Tibial nerve (tissue), 4 donors: ENCODE results near the gene SRRM2. TPM values are rescaled to one million over a fixed set of nuclear protein-coding genes. Genes with fewer than 3 reads are reported as not detected.

ENCODE experiments used
- DNase-seq, 2 donors: peaks; one replicate each; pipeline ENCODE4 v3.0.0-alpha.2; 2019; ENCODE audit warnings: low spot score in 2 of 2
- H3K27ac ChIP-seq, 4 donors: fragments of 200-600 bp; sonication (generic) in 3 of 4; one replicate each; pipeline ENCODE4 v1.5.1; 2017 to 2019; ENCODE audit warnings: mild to moderate bottlenecking in 1 of 4
- H3K27me3 ChIP-seq, 2 donors: fragments of 200-600 bp; sonication (generic) in 1 of 2; one replicate each; pipeline versions ENCODE4 v1.5.1 to v1.6.0; 2017 to 2019
- H3K36me3 ChIP-seq, 3 donors: fragments of 200-600 bp; sonication (generic); one replicate each; pipeline ENCODE4 v1.5.1; 2018 to 2019
- H3K4me1 ChIP-seq, 4 donors: fragments of 200-600 bp; sonication (generic) in 3 of 4; one replicate each; pipeline ENCODE4 v1.5.1; 2017 to 2019
- H3K4me3 ChIP-seq, 4 donors: fragments of 200-600 bp; sonication (generic) in 3 of 4; one replicate each; pipeline ENCODE4 v1.5.1; 2017 to 2019; ENCODE audit warnings: mild to moderate bottlenecking in 1 of 4, moderate library complexity in 1 of 4
- H3K9me3 ChIP-seq, 4 donors: fragments of 200-600 bp; sonication (generic) in 3 of 4; one replicate each; pipeline ENCODE4 v1.5.1; 2017 to 2019
- EP300 ChIP-seq, 2 donors: sonication (generic); formaldehyde crosslinking; IDR thresholded peaks; one replicate each; pipeline ENCODE4 v1.6.1; 2017; ENCODE audit warnings: antibody characterized with exemption in 2 of 2, mild to moderate bottlenecking in 1 of 2
- POLR2A ChIP-seq, 2 donors: fragments of 450-650 bp; IDR thresholded peaks; one replicate each; pipeline ENCODE4 v1.6.1; 2017; ENCODE audit warnings: antibody characterized with exemption in 2 of 2, mild to moderate bottlenecking in 2 of 2, moderate library complexity in 2 of 2
- WGBS, 2 donors: methylation state at CpG; one replicate each; pipeline ENCODE4 v1.1.5; 2018; 5-methylcytosine and 5-hydroxymethylcytosine counted together
- total RNA-seq, 4 donors: library from RNA; depleted of rRNA; stranded (reverse); fragments of >200 nt; gene quantifications; one replicate each; pipeline ENCODE4 v1.1.0, GENCODE V29; 2016
- TF ChIP-seq, protein P1 (sequence below), 5 experiments: fragments of 200-600 bp in 3 of 5; fragments of 450-650 bp in 2 of 5; sonication (generic) in 3 of 5; IDR thresholded peaks; one replicate each; pipeline ENCODE4 v1.5.1; 2016 to 2019; ENCODE audit warnings: antibody characterized with exemption in 5 of 5, mild to moderate bottlenecking in 3 of 5, moderate library complexity in 2 of 5

The SRRM2 gene
- total RNA-seq, 4 donors from 2014 or later: 843 to 1,374 (median 886) TPM

DNA sequence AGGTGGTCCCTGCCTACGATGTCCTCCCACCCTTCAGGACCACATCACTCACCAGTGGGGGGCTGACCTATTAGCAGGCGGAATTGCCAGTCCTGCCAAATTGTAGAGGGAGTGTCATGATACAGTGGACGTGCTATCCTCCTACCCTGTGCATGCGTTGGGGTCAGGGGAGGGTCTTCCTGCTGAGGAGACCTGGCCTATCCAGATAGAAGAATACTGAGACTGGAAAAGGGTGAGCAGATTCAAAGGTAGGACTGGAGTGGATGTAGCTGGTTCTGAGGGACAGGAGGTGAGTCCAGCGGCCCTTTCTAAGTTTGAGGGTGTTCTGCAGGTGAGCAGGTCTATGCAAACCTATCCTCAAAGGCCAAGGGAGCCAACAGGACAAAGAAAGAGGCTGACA lies 53.8 kb downstream of the SRRM2 start:
- TF ChIP-seq, protein P1, sequence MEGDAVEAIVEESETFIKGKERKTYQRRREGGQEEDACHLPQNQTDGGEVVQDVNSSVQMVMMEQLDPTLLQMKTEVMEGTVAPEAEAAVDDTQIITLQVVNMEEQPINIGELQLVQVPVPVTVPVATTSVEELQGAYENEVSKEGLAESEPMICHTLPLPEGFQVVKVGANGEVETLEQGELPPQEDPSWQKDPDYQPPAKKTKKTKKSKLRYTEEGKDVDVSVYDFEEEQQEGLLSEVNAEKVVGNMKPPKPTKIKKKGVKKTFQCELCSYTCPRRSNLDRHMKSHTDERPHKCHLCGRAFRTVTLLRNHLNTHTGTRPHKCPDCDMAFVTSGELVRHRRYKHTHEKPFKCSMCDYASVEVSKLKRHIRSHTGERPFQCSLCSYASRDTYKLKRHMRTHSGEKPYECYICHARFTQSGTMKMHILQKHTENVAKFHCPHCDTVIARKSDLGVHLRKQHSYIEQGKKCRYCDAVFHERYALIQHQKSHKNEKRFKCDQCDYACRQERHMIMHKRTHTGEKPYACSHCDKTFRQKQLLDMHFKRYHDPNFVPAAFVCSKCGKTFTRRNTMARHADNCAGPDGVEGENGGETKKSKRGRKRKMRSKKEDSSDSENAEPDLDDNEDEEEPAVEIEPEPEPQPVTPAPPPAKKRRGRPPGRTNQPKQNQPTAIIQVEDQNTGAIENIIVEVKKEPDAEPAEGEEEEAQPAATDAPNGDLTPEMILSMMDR (IDR thresholded peaks at IDR 0.05): no peak
- TF ChIP-seq EP300 (IDR thresholded peaks at IDR 0.05) (no peak), POLR2A (IDR thresholded peaks at IDR 0.05) (no peak)
- no peak for DNase-seq
- no peaks in the 10 kb centered on the region for H3K4me1 ChIP-seq
- H3K36me3 ChIP-seq: no peaks in the 10 kb centered on the region
- H3K4me3 ChIP-seq: no peak overlapping the region
- WGBS, 2 donors: 76 to 79% methylated on average over 5 of the region's 5 CpGs
- H3K27ac ChIP-seq: no peak overlapping the region
- H3K27me3 ChIP-seq: peaks cover 0 to 9% of the 10 kb centered on the region in 2 donors
- H3K9me3 ChIP-seq: peaks cover 0 to 32% (median 8%) of the 10 kb centered on the region in 4 donors

GRCh38 chr16:2808181-2808580 lies 55.7 kb downstream of the SRRM2 start:
- TF ChIP-seq EP300 (IDR thresholded peaks at IDR 0.05) (no peak), POLR2A (IDR thresholded peaks at IDR 0.05) (no peak)
- TF ChIP-seq, protein P1 (IDR thresholded peaks at IDR 0.05): no peak
- Histone ChIP-seq H3K27me3 (peaks cover 0 to 21% of the 10 kb centered on the region in 2 donors), H3K4me1 (no peaks in the 10 kb centered on the region), H3K4me3 (no peak overlapping the region), H3K9me3 (peaks cover 0 to 28% (median 7%) of the 10 kb centered on the region in 4 donors), H3K27ac (no peak overlapping the region), H3K36me3 (no peaks in the 10 kb centered on the region)
- WGBS, 2 donors: 83 to 91% methylated on average over 7 of the region's 7 CpGs
- no peak for DNase-seq

DNA sequence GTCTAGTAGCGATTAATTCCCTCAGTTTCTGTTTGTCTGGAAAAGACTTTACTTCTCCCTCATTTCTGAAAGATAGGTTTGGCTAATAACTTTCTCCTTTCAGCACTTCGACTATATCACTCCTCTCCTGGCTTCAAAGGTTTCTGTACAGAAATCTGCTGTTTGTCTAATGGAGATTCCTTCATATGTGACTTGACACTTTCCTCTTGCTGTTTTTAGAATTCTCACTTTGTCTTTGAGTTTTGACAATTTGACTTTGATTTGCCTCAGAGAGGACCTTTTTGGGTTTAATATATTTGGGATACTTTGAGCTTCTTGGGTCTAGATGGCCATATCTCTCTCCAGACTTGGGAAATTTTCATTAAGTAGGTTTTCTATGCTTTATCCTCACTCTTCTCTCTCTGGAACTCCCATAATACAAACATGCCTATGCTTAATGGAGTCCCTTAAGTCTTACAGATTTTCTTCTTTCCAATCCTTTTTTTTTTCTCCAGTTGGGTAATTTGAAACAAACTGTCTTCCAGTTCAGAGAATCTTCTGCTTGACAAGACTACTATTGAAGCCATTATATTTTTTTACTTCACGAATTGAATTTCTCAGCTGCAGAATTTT lies 56.8 kb downstream of the SRRM2 start:
- 85 to 89% methylated on average over 3 of the region's 3 CpGs for WGBS, 2 donors
- Histone ChIP-seq H3K36me3 (no peaks in the 10 kb centered on the region), H3K4me3 (no peak overlapping the region), H3K27me3 (peaks cover 0 to 21% of the 10 kb centered on the region in 2 donors), H3K4me1 (no peaks in the 10 kb centered on the region), H3K9me3 (peaks cover 0 to 17% (median under 1%) of the 10 kb centered on the region in 4 donors), H3K27ac (no peak overlapping the region)
- no peak for DNase-seq
- TF ChIP-seq, protein P1 (IDR thresholded peaks at IDR 0.05): no peak
- no peak for TF ChIP-seq POLR2A (IDR thresholded peaks at IDR 0.05)
- TF ChIP-seq EP300 (IDR thresholded peaks at IDR 0.05): no peak

- Histone ChIP-seq H3K4me1 (no peaks in the 10 kb centered on the region), H3K27ac (no peak overlapping the region), H3K4me3 (no peak overlapping the region), H3K36me3 (no peaks in the 10 kb centered on the region), H3K27me3 (peaks cover 0 to 26% of the 10 kb centered on the region in 2 donors), H3K9me3 (peaks cover 0 to 3% (median 0%) of the 10 kb centered on the region in 4 donors)
- no peak for DNase-seq
- TF ChIP-seq EP300 (IDR thresholded peaks at IDR 0.05): no peak
- TF ChIP-seq POLR2A (IDR thresholded peaks at IDR 0.05): no peak
- TF ChIP-seq, protein P1 (IDR thresholded peaks at IDR 0.05): no peak
- WGBS, 2 donors: 70 to 92% methylated on average over 6 of the region's 6 CpGs
Observed at GRCh38 chr16:2810651-2811050, 58.2 kb downstream of the SRRM2 start.

DNA sequence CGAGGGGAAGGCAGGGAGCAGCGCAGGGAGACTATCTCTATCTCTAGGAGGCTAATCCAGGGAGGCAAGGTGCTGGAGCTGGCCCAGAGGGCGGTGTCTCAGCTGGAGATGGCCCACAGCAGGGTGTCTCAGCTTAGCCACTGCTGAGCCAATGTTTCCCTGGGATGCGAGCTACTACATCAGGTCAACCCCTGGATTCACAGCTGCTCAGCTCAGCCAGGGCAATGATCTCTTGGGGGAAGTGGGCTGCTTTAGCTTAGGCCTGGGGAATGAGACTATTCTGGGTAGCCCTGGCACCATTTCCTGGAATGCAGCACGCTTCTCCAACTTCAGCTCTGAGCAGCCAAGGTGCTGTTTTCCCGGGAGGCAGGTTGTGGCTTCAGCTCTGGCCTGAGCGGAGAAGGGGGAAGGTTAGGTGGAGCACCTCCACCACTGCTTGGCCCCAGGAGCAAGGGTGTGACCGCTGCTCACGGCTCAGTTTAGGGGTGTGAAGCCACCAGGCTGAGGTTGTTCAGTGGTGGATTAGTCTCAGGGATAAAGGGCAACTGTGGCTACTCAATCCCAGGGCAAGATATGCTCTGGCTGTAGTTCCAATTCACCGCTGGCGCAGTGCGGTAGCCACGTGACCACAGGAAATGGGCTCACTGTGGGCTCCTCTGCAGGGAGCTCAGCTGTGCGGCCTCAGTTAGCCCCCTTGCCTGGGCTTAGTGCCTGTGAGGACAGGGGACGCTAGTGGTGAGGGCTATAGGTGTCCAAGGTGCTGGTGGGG lies 59.4 kb downstream of the SRRM2 start:
- no peak for TF ChIP-seq POLR2A (IDR thresholded peaks at IDR 0.05)
- TF ChIP-seq EP300 (IDR thresholded peaks at IDR 0.05): no peak
- WGBS, 2 donors: 68 to 70% methylated on average over 12 to 14 of the region's 15 CpGs
- Histone ChIP-seq H3K9me3 (peaks cover 0 to 3% (median 0%) of the 10 kb centered on the region in 4 donors), H3K27ac (no peak overlapping the region), H3K36me3 (no peaks in the 10 kb centered on the region), H3K27me3 (peaks cover 0 to 26% of the 10 kb centered on the region in 2 donors), H3K4me3 (no peak overlapping the region), H3K4me1 (no peaks in the 10 kb centered on the region)
- DNase-seq: no peak
